ENCODE measurements around the gene ARPC5. TPM values are rescaled to one million over a fixed set of nuclear protein-coding genes. Genes with fewer than 3 reads are reported as not detected.

The ARPC5 gene
- total and polyA plus RNA-seq, 4 donors = 165 to 266 (median 188) TPM

DNA sequence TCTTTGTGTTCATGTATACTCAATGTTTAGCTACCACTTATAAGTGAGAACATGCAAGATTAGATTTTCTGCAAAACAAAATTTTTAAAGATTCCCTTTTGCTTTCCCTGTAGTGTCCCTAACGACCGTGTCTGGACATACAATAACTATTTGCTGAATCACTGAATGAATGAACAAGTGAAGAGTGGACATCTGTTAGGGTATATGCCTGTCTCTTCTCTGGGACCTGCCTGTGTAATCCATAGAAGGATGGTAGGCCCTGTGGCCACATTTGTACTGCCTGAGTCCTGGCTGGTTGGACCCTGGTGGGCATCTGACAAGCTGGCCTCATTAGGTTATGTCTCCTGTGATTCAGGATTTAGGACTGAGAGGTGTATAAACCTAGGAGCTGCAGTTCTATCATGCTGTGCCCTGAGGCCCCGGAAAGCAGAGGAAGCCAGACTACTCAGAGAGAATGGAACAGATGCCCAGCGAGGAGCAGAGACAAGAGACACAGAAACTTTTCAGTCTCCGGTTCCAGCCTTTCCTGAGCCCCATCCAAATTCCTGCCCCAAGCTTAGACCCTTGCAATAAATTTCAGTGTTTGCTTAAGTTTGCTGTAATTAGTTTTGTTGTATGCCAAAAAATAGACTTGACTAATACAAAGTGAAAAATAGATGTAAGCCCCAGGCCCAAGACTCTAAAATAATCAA lies 37.8 kb downstream of the ARPC5 start:
- H3K27me3 ChIP-seq (ENCODE audit: control insufficient read depth in 3 of 3, insufficient read depth in 3 of 3, low read length in 2 of 3) = no peaks in the 10 kb centered on the region
- 75 to 79% methylated on average over 5 of the region's 5 CpGs for WGBS, 2 donors
- H3K27ac ChIP-seq (ENCODE audit: low read depth in 1 of 2, low read length in 1 of 2) = no peak overlapping the region
- H3K36me3 ChIP-seq (ENCODE audit: control insufficient read depth in 4 of 4, insufficient read depth in 4 of 4, low read length in 4 of 4) = no peaks in the 10 kb centered on the region
- DNase-seq = peak in 2 of 3 donors; percentile 34 to 57
- no peak for ATAC-seq (ENCODE audit: insufficient read depth, low FRiP score)
- no peak overlapping the region for H3K4me3 ChIP-seq
- TF ChIP-seq, protein P1, sequence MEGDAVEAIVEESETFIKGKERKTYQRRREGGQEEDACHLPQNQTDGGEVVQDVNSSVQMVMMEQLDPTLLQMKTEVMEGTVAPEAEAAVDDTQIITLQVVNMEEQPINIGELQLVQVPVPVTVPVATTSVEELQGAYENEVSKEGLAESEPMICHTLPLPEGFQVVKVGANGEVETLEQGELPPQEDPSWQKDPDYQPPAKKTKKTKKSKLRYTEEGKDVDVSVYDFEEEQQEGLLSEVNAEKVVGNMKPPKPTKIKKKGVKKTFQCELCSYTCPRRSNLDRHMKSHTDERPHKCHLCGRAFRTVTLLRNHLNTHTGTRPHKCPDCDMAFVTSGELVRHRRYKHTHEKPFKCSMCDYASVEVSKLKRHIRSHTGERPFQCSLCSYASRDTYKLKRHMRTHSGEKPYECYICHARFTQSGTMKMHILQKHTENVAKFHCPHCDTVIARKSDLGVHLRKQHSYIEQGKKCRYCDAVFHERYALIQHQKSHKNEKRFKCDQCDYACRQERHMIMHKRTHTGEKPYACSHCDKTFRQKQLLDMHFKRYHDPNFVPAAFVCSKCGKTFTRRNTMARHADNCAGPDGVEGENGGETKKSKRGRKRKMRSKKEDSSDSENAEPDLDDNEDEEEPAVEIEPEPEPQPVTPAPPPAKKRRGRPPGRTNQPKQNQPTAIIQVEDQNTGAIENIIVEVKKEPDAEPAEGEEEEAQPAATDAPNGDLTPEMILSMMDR (IDR thresholded peaks at IDR 0.05; ENCODE audit: control extremely low read depth, extremely low read depth) = no peak
- H3K9me3 ChIP-seq (ENCODE audit: control insufficient read depth in 4 of 4, insufficient read depth in 3 of 4, low read length in 3 of 4) = peaks cover 0 to 3% (median 0%) of the 10 kb centered on the region in 4 donors
- peaks cover 0 to 11% (median 3%) of the 10 kb centered on the region in 5 donors for H3K4me1 ChIP-seq (ENCODE audit: control insufficient read depth in 5 of 5, insufficient read depth in 5 of 5, low read length in 5 of 5)
- H3K9ac ChIP-seq (ENCODE audit: insufficient read depth in 1 of 2, low read length in 2 of 2) = no peak overlapping the region

DNA sequence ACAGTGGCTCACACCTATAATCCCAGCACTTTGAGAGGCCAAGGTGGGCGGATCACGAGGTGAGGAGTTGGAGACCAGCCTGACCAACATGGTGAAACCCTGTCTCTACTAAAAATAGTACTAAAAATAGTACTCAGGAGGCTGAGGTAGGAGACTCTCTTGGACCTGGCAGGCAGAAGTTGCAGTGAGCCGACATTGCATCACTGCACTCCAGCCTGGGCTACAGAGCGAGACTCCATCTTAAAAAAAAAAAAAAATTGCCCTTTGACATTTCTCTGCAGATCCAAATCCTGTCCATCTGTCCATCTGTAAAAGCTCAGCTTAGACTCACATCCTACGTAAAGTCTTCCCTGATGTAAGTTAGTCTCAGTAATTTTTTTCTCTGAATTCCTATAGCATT lies 39.1 kb downstream of the ARPC5 start:
- ATAC-seq (ENCODE audit: insufficient read depth, low FRiP score) (no peak), DNase-seq (no peak)
- H3K27ac ChIP-seq (ENCODE audit: low read depth in 1 of 2, low read length in 1 of 2) = no peak overlapping the region
- no peaks in the 10 kb centered on the region for H3K36me3 ChIP-seq (ENCODE audit: control insufficient read depth in 4 of 4, insufficient read depth in 4 of 4, low read length in 4 of 4)
- no peak overlapping the region for H3K9ac ChIP-seq (ENCODE audit: insufficient read depth in 1 of 2, low read length in 2 of 2)
- no peak overlapping the region for H3K4me3 ChIP-seq
- H3K9me3 ChIP-seq (ENCODE audit: control insufficient read depth in 4 of 4, insufficient read depth in 3 of 4, low read length in 3 of 4) = peaks cover 0 to 4% (median 0%) of the 10 kb centered on the region in 4 donors
- peaks cover 0 to 11% (median 3%) of the 10 kb centered on the region in 5 donors for H3K4me1 ChIP-seq (ENCODE audit: control insufficient read depth in 5 of 5, insufficient read depth in 5 of 5, low read length in 5 of 5)
- 75% methylated on average over 5 of the region's 5 CpGs for WGBS, 2 donors
- H3K27me3 ChIP-seq (ENCODE audit: control insufficient read depth in 3 of 3, insufficient read depth in 3 of 3, low read length in 2 of 3) = no peaks in the 10 kb centered on the region
- TF ChIP-seq, protein P1 (IDR thresholded peaks at IDR 0.05; ENCODE audit: control extremely low read depth, extremely low read depth) = no peak

DNA sequence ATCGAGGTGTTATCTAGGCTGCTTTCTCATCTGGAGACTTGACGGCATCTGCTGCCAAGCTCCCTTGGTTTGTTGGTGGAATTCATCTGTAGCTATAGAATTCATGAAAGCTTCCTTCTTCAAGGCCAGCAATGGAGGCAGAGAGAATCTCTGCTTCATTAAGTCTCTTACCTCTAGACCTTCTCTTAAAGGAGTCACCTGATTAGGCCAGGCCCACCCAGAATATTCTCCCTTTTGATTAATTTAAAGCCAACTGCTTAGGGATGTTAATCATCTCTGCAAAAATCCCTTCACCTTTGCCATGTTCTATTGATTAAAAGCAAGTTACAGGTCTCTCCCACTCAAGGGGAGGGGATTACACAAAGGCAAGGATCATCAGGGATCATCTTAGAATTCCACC lies 40.0 kb downstream of the ARPC5 start:
- DNase-seq (no peak), ATAC-seq (ENCODE audit: insufficient read depth, low FRiP score) (no peak)
- H3K4me3 ChIP-seq = no peak overlapping the region
- H3K27me3 ChIP-seq (ENCODE audit: control insufficient read depth in 3 of 3, insufficient read depth in 3 of 3, low read length in 2 of 3) = no peaks in the 10 kb centered on the region
- WGBS, 2 donors = 95 to 98% methylated on average over 2 of the region's 2 CpGs
- TF ChIP-seq, protein P1 (IDR thresholded peaks at IDR 0.05; ENCODE audit: control extremely low read depth, extremely low read depth) = no peak
- no peak overlapping the region for H3K27ac ChIP-seq (ENCODE audit: low read depth in 1 of 2, low read length in 1 of 2)
- peaks cover 0 to 3% (median 0%) of the 10 kb centered on the region in 4 donors for H3K9me3 ChIP-seq (ENCODE audit: control insufficient read depth in 4 of 4, insufficient read depth in 3 of 4, low read length in 3 of 4)
- peaks cover 0 to 11% (median 3%) of the 10 kb centered on the region in 5 donors for H3K4me1 ChIP-seq (ENCODE audit: control insufficient read depth in 5 of 5, insufficient read depth in 5 of 5, low read length in 5 of 5)
- no peaks in the 10 kb centered on the region for H3K36me3 ChIP-seq (ENCODE audit: control insufficient read depth in 4 of 4, insufficient read depth in 4 of 4, low read length in 4 of 4)
- no peak overlapping the region for H3K9ac ChIP-seq (ENCODE audit: insufficient read depth in 1 of 2, low read length in 2 of 2)
